HepG2 (cell line): ENCODE data around the gene IL32. TPM values are rescaled to one million over a fixed set of nuclear protein-coding genes. Genes with fewer than 3 reads are reported as not detected.

Experiments
- ATAC-seq: fragments of 200-7000 bp; cut with Tn5 transposase; 3 replicates; pipeline ENCODE4 v1.9.1; 2020; ENCODE audit warnings: mild to moderate bottlenecking, moderate library complexity
- BruUV-seq: library from RNA; stranded (reverse); fragments of 400-500 nt; replicated peaks from 2 replicates; lab custom pipeline; 2021; lab: Mats Ljungman, UMichigan
- CTCF ChIA-PET: fragments of 300-600 bp; formaldehyde crosslinking; extraction: SDS; loops from one replicate; lab custom pipeline; 2021; ENCODE audit warnings: low total read pairs, inconsistent platforms, low intra/inter-chr PET ratio; lab: Yijun Ruan, JAX
- POLR2A ChIA-PET: fragments of 350-600 bp; sonication (Branson Sonifier 250); formaldehyde crosslinking; loops from one replicate; lab custom pipeline; 2020; ENCODE audit warnings: antibody characterized with exemption, inconsistent platforms; lab: Yijun Ruan, JAX
- DNase-seq: peaks from one replicate; pipeline ENCODE4 v3.0.0-alpha.2; 2015; ENCODE audit warnings: low spot score
- FAIRE-seq: peaks from 3 replicates; lab custom pipeline; 2011; peaks lifted over from hg19 to GRCh38; lab: Jason Lieb, UNC
- H2AFZ ChIP-seq: one replicate; pipeline ENCODE4 v1.6.1; 2011; ENCODE audit warnings: low read length, inconsistent platforms
- H3K27ac ChIP-seq: fragments of 300-600 bp; 3 replicates; pipeline ENCODE4 v1.8.0; 2011; ENCODE audit warnings: mixed run types, mild to moderate bottlenecking, mixed read lengths, low read length, inconsistent platforms; ENCODE audit not compliant: insufficient read depth; ENCODE audit errors: extremely low read length
- H3K27me3 ChIP-seq, 2 experiments: fragments of 200-600 bp in 1 of 2; 2 replicates in 1 of 2; 3 replicates in 1 of 2; pipeline versions ENCODE4 v1.6.0 to v1.8.0; 2011; ENCODE audit warnings: low read length in 2 of 2, mild to moderate bottlenecking in 2 of 2, moderate library complexity in 2 of 2, inconsistent platforms in 1 of 2; ENCODE audit not compliant: insufficient read depth in 2 of 2, control insufficient read depth in 1 of 2
- H3K36me3 ChIP-seq, 2 experiments: fragments of 200-600 bp in 1 of 2; replicated peaks in 1 of 2; 2 replicates in 1 of 2; 3 replicates in 1 of 2; pipeline versions ENCODE4 v1.5.1 to v1.8.0; 2011; ENCODE audit warnings: low read length in 2 of 2, inconsistent platforms in 1 of 2; ENCODE audit not compliant: insufficient read depth in 2 of 2, control insufficient read depth in 1 of 2
- H3K4me1 ChIP-seq: 2 replicates; pipeline ENCODE4 v1.5.1; 2012; ENCODE audit warnings: low read length, inconsistent platforms; ENCODE audit not compliant: insufficient read depth
- H3K4me2 ChIP-seq: 2 replicates; pipeline ENCODE4 v1.6.0; 2011; ENCODE audit warnings: low read depth, low read length, inconsistent platforms
- H3K4me3 ChIP-seq, 3 experiments: fragments of 200-600 bp in 1 of 3; sonication (generic), shearing (Covaris generic) in 1 of 3; replicated peaks in 1 of 3; 2 replicates each; pipeline ENCODE4 v1.5.1; 2011 to 2016; ENCODE audit warnings: low read length in 3 of 3, inconsistent platforms in 2 of 3, low read depth in 2 of 3, mild to moderate bottlenecking in 2 of 3, control low read depth in 1 of 3, mixed read lengths in 1 of 3; ENCODE audit not compliant: insufficient read depth in 1 of 3
- H3K79me2 ChIP-seq: one replicate; pipeline ENCODE4 v1.6.1; 2011; ENCODE audit warnings: low read length, inconsistent platforms; ENCODE audit not compliant: insufficient read depth
- H3K9ac ChIP-seq: 2 replicates; pipeline ENCODE4 v1.6.0; 2011; ENCODE audit warnings: mild to moderate bottlenecking, low read depth, low read length, inconsistent platforms; ENCODE audit not compliant: insufficient read depth
- H3K9me3 ChIP-seq: 2 replicates; pipeline ENCODE4 v1.5.1; 2012; ENCODE audit warnings: mild to moderate bottlenecking, low read length
- H4K20me1 ChIP-seq: 2 replicates; pipeline ENCODE4 v1.6.0; 2011; ENCODE audit warnings: inconsistent platforms, mild to moderate bottlenecking, low read length, moderate library complexity; ENCODE audit not compliant: insufficient read depth
- ATF1 ChIP-seq: IDR thresholded peaks from 2 replicates; pipeline ENCODE4 v1.6.1; 2016; ENCODE audit warnings: mild to moderate bottlenecking, control low read depth
- ATF7-NPFF ChIP-seq: sonication (generic); formaldehyde crosslinking; IDR thresholded peaks from 2 replicates; pipeline ENCODE4 v1.8.1; 2023; ENCODE audit warnings: mild to moderate bottlenecking, low read depth, missing genetic modification reagents, moderate library complexity
- CREBL2 ChIP-seq: sonication (generic); formaldehyde crosslinking; IDR thresholded peaks from 2 replicates; pipeline ENCODE4 v1.8.1; 2023; ENCODE audit warnings: missing genetic modification reagents, mild to moderate bottlenecking, borderline replicate concordance
- IRF9 ChIP-seq: sonication (generic); formaldehyde crosslinking; IDR thresholded peaks from 2 replicates; pipeline ENCODE4 v1.8.0; 2022; ENCODE audit warnings: missing genetic modification reagents, mild to moderate bottlenecking, borderline replicate concordance
- RAD51 ChIP-seq: fragments of 450-650 bp; IDR thresholded peaks from 2 replicates; pipeline ENCODE4 v1.6.1; 2016; ENCODE audit warnings: borderline replicate concordance
- ZBTB42 ChIP-seq: sonication (generic); formaldehyde crosslinking; IDR thresholded peaks from 2 replicates; pipeline ENCODE4 v1.5.0; 2020; ENCODE audit warnings: mild to moderate bottlenecking, missing genetic modification reagents
- ZBTB7B ChIP-seq: sonication (generic); formaldehyde crosslinking; IDR thresholded peaks from 2 replicates; pipeline ENCODE4 v1.4.0; 2020; ENCODE audit warnings: missing genetic modification reagents
- ZNF362 ChIP-seq: sonication (generic); formaldehyde crosslinking; IDR thresholded peaks from 2 replicates; pipeline ENCODE4 v1.4.0; 2020; ENCODE audit warnings: missing genetic modification reagents, mild to moderate bottlenecking, borderline replicate concordance
- ZNF382 ChIP-seq: sonication (generic); formaldehyde crosslinking; IDR thresholded peaks from 2 replicates; pipeline ENCODE4 v1.5.0; 2020; ENCODE audit warnings: missing genetic modification reagents, mild to moderate bottlenecking, borderline replicate concordance
- ZNF460 ChIP-seq: sonication (generic); formaldehyde crosslinking; IDR thresholded peaks from 2 replicates; pipeline ENCODE4 v1.5.1; 2020; ENCODE audit warnings: missing genetic modification reagents, mild to moderate bottlenecking, borderline replicate concordance
- WGBS: methylation state at CpG from one replicate; pipeline ENCODE4 v1.1.6; 2017; ENCODE audit warnings: low lambda C conversion rate; 5-methylcytosine and 5-hydroxymethylcytosine counted together
- in situ Hi-C: cut with HindIII; loops from 2 replicates; pipeline ENCODE4 v1.10.0; 2017; ENCODE audit warnings: low pct_unique_long_range_greater_than_20kb; ENCODE audit not compliant: extremely low pct_ligation_motif_present
- intact Hi-C: fragments of 100-400 bp; cut with micrococcal nuclease; formaldehyde crosslinking; loops from one replicate; pipeline ENCODE4 v1.10.0; 2022; ENCODE audit not compliant: unreplicated experiment
- polyA plus RNA-seq, 8 experiments: library from polyadenylated mRNA; depleted of rRNA in 3 of 8; stranded (reverse) in 7 of 8; unstranded in 1 of 8; fragments of >200 nt; fragmentation: Illumina TruSeq in 4 of 8; extraction: Trizol in 4 of 8; gene quantifications; 2 replicates each; pipeline versions ENCODE4 v1.2.1 to v1.2.3, GENCODE V29; 2011 to 2016; ENCODE audit warnings: low read depth in 4 of 8, missing spikeins in 1 of 8, mixed read lengths in 1 of 8; ENCODE audit not compliant: insufficient read depth in 1 of 8
- total RNA-seq, 5 experiments: library from RNA; depleted of rRNA; stranded (reverse); fragments of >200 nt; fragmentation: Illumina TruSeq; extraction: Trizol; gene quantifications; 2 replicates each; pipeline ENCODE4 v1.2.3, GENCODE V29; 2016; ENCODE audit warnings: low read depth in 1 of 5

The IL32 gene
- total and polyA plus RNA-seq, 2 of the 13 experiments (the other 11 are each of a cell fraction or from before 2014, with no cell fraction given), result 115 to 165 TPM

GRCh38 chr16:3060339-3061127, 4.9 kb upstream of the IL32 start:
- Histone ChIP-seq H3K4me2 (peak overlapping the region; percentile 99), H3K36me3 (no peaks in the 10 kb centered on the region), H4K20me1 (no peaks in the 10 kb centered on the region), H3K9ac (peak overlapping the region; percentile 77; the same call in 1 of the 2 replicates), H3K4me1 (peaks cover 25% of the 10 kb centered on the region), H3K9me3 (no peaks in the 10 kb centered on the region), H2AFZ (no peak overlapping the region), H3K27ac (no peak overlapping the region), H3K4me3 (peak overlapping the region in 1 of 3 experiments; percentile 91; a peak in 2 of 6 replicates), H3K27me3 (no peaks in the 10 kb centered on the region; a peak in 1 of 5 replicates), H3K79me2 (peaks cover 3% of the 10 kb centered on the region)
- TF ChIP-seq ATF1 (CRISPR knock-in tag) (no peak), IRF9 (CRISPR knock-in tag) (0 out of 2 replicates have a peak, but pooled peaks have one; percentile 24)
- no peak for ATAC-seq
- ChIA-PET CTCF (interaction anchor here (1.3 kb wide), 1 partner anchor 35 kb away, joined by 7 read pairs; no protein-coding TSS in a partner anchor), POLR2A (interaction anchor here (0.7 to 3.0 kb wide), 9 partner anchors 9 to 1291 kb away, joined by 3 to 30 read pairs (median 6); partner anchors contain the start of genes PAM16, TNFRSF12A and ZNF213)
- WGBS, result 39% methylated on average over 12 of the region's 14 CpGs
- peak; percentile 4 for FAIRE-seq
- intact Hi-C loops, result no loop called here
- DNase-seq, result no peak
- in situ Hi-C loops, result no loop called here
- BruUV-seq, result no TSS peak

GRCh38 chr16:3062553-3062952, 2.9 kb upstream of the IL32 start:
- BruUV-seq, result no TSS peak
- intact Hi-C loops (no loop called here), in situ Hi-C loops (no loop called here)
- TF ChIP-seq ZBTB7B (no peak), RAD51 (peak; percentile 84), ZNF460 (CRISPR knock-in tag) (no peak), ZNF362 (CRISPR knock-in tag) (0 out of 2 replicates have a peak, but pooled peaks have one; percentile 28), ZNF382 (CRISPR knock-in tag) (no peak), ATF7-NPFF (CRISPR knock-in tag) (no peak), ZBTB42 (CRISPR knock-in tag) (no peak), CREBL2 (CRISPR knock-in tag) (no peak)
- ChIA-PET CTCF (no interaction called here), POLR2A (interaction anchor here (0.6 kb wide), 1 partner anchor 306 kb away, joined by 3 read pairs; no protein-coding TSS in a partner anchor)
- no peak overlapping the region for H3K4me2 ChIP-seq
- WGBS, result 78% methylated on average over 6 of the region's 6 CpGs
- no peak overlapping the region for H3K4me3 ChIP-seq
- DNase-seq (no peak), FAIRE-seq (no peak), ATAC-seq (no peak)
- H3K9ac ChIP-seq, result no peak overlapping the region
- H4K20me1 ChIP-seq, result no peaks in the 10 kb centered on the region
- no peaks in the 10 kb centered on the region for H3K9me3 ChIP-seq
- H3K79me2 ChIP-seq, result peaks cover 17% of the 10 kb centered on the region
- no peaks in the 10 kb centered on the region; a peak in 2 of 5 replicates for H3K27me3 ChIP-seq
- H3K36me3 ChIP-seq, result peaks cover 4 to 5% of the 10 kb centered on the region in 2 experiments; a peak in 1 of 5 replicates
- H3K4me1 ChIP-seq, result peaks cover 39% of the 10 kb centered on the region
- no peak overlapping the region for H3K27ac ChIP-seq
- H2AFZ ChIP-seq, result no peak overlapping the region
